GM19025 (cell line): ENCODE results near the gene DDX49.
"Not testable (repeated sequence)": the region's sequence is repeated elsewhere in the genome, so short reads cannot be mapped to it uniquely, and the experiment has no call there.

ENCODE experiments used
- ATAC-seq: cut with Tn5 transposase; IDR thresholded peaks from one replicate; pipeline ENCODE4 v1.9.1; 2021; ENCODE audit warnings: mild to moderate bottlenecking, low read depth, moderate library complexity; ENCODE audit not compliant: unreplicated experiment

DDX49 gene

GRCh38 chr19:18895038-18895823 lies 24.3 kb upstream of the DDX49 start:
- ATAC-seq, result no peak

- no peak for ATAC-seq
These were observed 23.6 kb upstream of the DDX49 start, which contains the start of gene CERS1 for GRCh38 chr19:18895824-18896341. CERS1 (minus strand) TSS chr19:18896158; CDS start chr19:18896072, 86 bp downstream.

- ATAC-seq, result no peak
These were observed 23.1 kb upstream of the DDX49 start for GRCh38 chr19:18896421-18896841.

- no peak for ATAC-seq
These were observed 22.2 kb upstream of the DDX49 start for GRCh38 chr19:18897094-18898029.

GRCh38 chr19:18898081-18898606 lies 21.4 kb upstream of the DDX49 start:
- ATAC-seq, result no peak

- no peak for ATAC-seq
These were observed 20.7 kb upstream of the DDX49 start for GRCh38 chr19:18898607-18899408.

GRCh38 chr19:18899624-18900560 lies 19.6 kb upstream of the DDX49 start:
- ATAC-seq, result no peak

- no peak for ATAC-seq
These were observed 18.6 kb upstream of the DDX49 start for GRCh38 chr19:18900700-18901481.

- ATAC-seq, result no peak
These were observed 18.0 kb upstream of the DDX49 start for GRCh38 chr19:18901491-18901890.

GRCh38 chr19:18902519-18902918 lies 17.0 kb upstream of the DDX49 start:
- not testable (repeated sequence) for ATAC-seq

- no peak for ATAC-seq
These were observed 16.1 kb upstream of the DDX49 start for GRCh38 chr19:18903156-18904037.

- ATAC-seq, result no peak
These were observed 15.0 kb upstream of the DDX49 start for GRCh38 chr19:18904334-18905057.

- no peak for ATAC-seq
These were observed 14.5 kb upstream of the DDX49 start for GRCh38 chr19:18905058-18905456.

- ATAC-seq, result no peak
These were observed 13.8 kb upstream of the DDX49 start for GRCh38 chr19:18905513-18906236.

- no peak for ATAC-seq
These were observed 12.7 kb upstream of the DDX49 start for GRCh38 chr19:18906605-18907519.
